DOHH2 (cell line): ENCODE data around the gene CASP6.

Experiments
- EZH2phosphoT487 ChIP-seq: fragments of 200-600 bp; sonication (generic); IDR thresholded peaks from 2 replicates; pipeline ENCODE4 v1.6.1; 2017; ENCODE audit warnings: borderline replicate concordance, mild to moderate bottlenecking, antibody characterized with exemption, low read length, moderate library complexity, mixed read lengths
- TF ChIP-seq, protein P1 (sequence below): fragments of 200-600 bp; sonication (generic); IDR thresholded peaks from one replicate; pipeline ENCODE4 v1.5.1; 2014; ENCODE audit warnings: antibody characterized with exemption, mild to moderate bottlenecking, low read depth, low read length; ENCODE audit not compliant: poor library complexity, severe bottlenecking

DNA sequence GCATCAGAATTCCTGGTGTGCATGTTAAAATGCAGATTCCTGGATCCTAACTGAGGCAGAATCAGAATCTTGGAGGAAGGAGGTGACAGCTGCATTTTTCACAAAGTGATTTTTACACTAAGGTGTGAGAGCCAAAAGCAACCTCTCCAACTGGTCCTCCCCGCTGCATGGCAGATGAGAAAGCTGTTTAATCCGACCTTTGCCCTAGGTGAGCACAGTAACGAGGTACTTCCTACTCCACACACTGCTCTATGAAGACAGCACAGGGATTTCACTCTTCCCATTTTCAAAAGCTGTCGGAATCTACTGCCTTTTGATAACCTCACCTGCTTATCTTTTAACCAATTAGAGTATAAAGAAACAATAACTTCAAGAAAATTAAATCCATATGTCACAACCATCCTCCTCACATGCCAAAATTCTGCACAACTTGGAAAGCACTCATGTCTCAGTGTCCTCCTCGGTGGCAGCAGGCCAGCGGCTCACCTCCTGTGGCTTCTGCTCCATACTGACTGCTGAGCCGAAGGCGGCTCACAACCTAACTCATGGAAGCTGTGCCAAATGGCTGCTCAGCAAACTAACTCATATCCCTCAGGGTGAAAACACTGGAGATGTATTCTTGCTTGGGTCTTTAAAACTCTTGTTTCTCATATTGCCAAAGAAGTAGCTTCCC lies 3.6 kb downstream of the CASP6 start:
- TF ChIP-seq, protein P1, sequence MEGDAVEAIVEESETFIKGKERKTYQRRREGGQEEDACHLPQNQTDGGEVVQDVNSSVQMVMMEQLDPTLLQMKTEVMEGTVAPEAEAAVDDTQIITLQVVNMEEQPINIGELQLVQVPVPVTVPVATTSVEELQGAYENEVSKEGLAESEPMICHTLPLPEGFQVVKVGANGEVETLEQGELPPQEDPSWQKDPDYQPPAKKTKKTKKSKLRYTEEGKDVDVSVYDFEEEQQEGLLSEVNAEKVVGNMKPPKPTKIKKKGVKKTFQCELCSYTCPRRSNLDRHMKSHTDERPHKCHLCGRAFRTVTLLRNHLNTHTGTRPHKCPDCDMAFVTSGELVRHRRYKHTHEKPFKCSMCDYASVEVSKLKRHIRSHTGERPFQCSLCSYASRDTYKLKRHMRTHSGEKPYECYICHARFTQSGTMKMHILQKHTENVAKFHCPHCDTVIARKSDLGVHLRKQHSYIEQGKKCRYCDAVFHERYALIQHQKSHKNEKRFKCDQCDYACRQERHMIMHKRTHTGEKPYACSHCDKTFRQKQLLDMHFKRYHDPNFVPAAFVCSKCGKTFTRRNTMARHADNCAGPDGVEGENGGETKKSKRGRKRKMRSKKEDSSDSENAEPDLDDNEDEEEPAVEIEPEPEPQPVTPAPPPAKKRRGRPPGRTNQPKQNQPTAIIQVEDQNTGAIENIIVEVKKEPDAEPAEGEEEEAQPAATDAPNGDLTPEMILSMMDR = no peak
- TF ChIP-seq EZH2phosphoT487 = no peak
